GM23338 (cell line): ENCODE data around the gene GALNT15.

Source experiments
- EZH2phosphoT487 ChIP-seq: fragments of 200-600 bp; sonication (generic); IDR thresholded peaks from one replicate; pipeline ENCODE4 v1.8.1; 2018; ENCODE audit warnings: antibody characterized with exemption; ENCODE audit not compliant: unreplicated experiment
- POLR2AphosphoS5 ChIP-seq: IDR thresholded peaks from 2 replicates; pipeline ENCODE4 v1.6.1; 2016; ENCODE audit warnings: antibody characterized with exemption, low read depth
- TF ChIP-seq, protein P1 (sequence below), 2 experiments: fragments of 200-600 bp in 1 of 2; sonication (generic) in 1 of 2; conservative IDR thresholded peaks; 2 replicates each; pipeline versions ENCODE4 v1.5.1 to v1.6.1; 2016 to 2017; ENCODE audit warnings: antibody characterized with exemption in 2 of 2, low read depth in 2 of 2, mild to moderate bottlenecking in 2 of 2, moderate library complexity in 1 of 2

DNA sequence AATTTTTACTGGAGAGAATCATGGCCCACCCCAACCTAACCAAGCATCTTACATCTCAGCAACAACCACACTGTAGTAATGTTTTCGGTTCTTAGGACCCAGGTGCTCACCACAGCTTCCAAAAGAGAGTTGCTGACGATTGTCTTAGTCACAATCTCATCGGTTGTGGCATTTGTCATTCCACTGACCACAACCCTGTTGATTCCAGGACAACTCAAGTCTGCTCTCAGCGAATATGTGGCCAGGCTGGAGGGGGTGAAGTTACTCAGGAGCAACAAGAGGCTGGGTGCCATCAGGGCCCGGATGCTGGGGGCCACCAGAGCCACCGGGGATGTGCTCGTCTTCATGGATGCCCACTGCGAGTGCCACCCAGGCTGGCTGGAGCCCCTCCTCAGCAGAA is 25.9 kb downstream of the GALNT15 start:
- TF ChIP-seq EZH2phosphoT487 (no peak), POLR2AphosphoS5 (no peak)
- TF ChIP-seq, protein P1, sequence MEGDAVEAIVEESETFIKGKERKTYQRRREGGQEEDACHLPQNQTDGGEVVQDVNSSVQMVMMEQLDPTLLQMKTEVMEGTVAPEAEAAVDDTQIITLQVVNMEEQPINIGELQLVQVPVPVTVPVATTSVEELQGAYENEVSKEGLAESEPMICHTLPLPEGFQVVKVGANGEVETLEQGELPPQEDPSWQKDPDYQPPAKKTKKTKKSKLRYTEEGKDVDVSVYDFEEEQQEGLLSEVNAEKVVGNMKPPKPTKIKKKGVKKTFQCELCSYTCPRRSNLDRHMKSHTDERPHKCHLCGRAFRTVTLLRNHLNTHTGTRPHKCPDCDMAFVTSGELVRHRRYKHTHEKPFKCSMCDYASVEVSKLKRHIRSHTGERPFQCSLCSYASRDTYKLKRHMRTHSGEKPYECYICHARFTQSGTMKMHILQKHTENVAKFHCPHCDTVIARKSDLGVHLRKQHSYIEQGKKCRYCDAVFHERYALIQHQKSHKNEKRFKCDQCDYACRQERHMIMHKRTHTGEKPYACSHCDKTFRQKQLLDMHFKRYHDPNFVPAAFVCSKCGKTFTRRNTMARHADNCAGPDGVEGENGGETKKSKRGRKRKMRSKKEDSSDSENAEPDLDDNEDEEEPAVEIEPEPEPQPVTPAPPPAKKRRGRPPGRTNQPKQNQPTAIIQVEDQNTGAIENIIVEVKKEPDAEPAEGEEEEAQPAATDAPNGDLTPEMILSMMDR (conservative IDR thresholded peaks at IDR 0.05; ENCODE audit: low read depth in 2 of 2) = no peak
